Hepatocyte (in vitro differentiated cells): Measurements from ENCODE around the gene PRR9. TPM values are rescaled to one million over a fixed set of nuclear protein-coding genes. Genes with fewer than 3 reads are reported as not detected.

ENCODE experiments used
- DNase-seq: peaks from one replicate; pipeline ENCODE4 v3.0.0-alpha.2; 2016; ENCODE audit warnings: low spot score
- H2AFZ ChIP-seq: fragments of 200-600 bp; sonication (generic); 2 replicates; pipeline ENCODE4 v1.6.0; 2016; ENCODE audit warnings: antibody characterized with exemption, mild to moderate bottlenecking
- H3K27ac ChIP-seq: fragments of 200-600 bp; sonication (generic); 2 replicates; pipeline ENCODE4 v1.5.1; 2016; ENCODE audit warnings: mild to moderate bottlenecking
- H3K27me3 ChIP-seq: fragments of 200-600 bp; sonication (generic); 2 replicates; pipeline ENCODE4 v1.6.1; 2016
- H3K36me3 ChIP-seq: fragments of 200-600 bp; sonication (generic); replicated peaks from 2 replicates; pipeline ENCODE4 v1.5.1; 2016; ENCODE audit warnings: low read depth; ENCODE audit not compliant: insufficient read depth
- H3K4me1 ChIP-seq: fragments of 200-600 bp; sonication (generic); 2 replicates; pipeline ENCODE4 v1.5.1; 2016; ENCODE audit warnings: mild to moderate bottlenecking, moderate library complexity; ENCODE audit not compliant: insufficient read depth
- H3K4me2 ChIP-seq: fragments of 200-600 bp; sonication (generic); 2 replicates; pipeline ENCODE4 v1.6.0; 2016
- H3K4me3 ChIP-seq: fragments of 200-600 bp; sonication (generic); 2 replicates; pipeline ENCODE4 v1.5.1; 2016; ENCODE audit warnings: mild to moderate bottlenecking
- H3K79me2 ChIP-seq: fragments of 200-600 bp; sonication (generic); 2 replicates; pipeline ENCODE4 v1.6.0; 2017; ENCODE audit warnings: mild to moderate bottlenecking
- H3K9me2 ChIP-seq: fragments of 200-600 bp; sonication (generic); replicated peaks from 2 replicates; pipeline ENCODE4 v1.6.0; 2017; ENCODE audit warnings: mild to moderate bottlenecking; ENCODE audit not compliant: insufficient read depth
- H3K9me3 ChIP-seq: fragments of 200-600 bp; sonication (generic); 2 replicates; pipeline ENCODE4 v1.5.1; 2016; ENCODE audit warnings: low read depth, mild to moderate bottlenecking
- H4K20me1 ChIP-seq: fragments of 200-600 bp; sonication (generic); 2 replicates; pipeline ENCODE4 v1.6.0; 2016; ENCODE audit warnings: mild to moderate bottlenecking; ENCODE audit not compliant: insufficient read depth, poor library complexity, severe bottlenecking
- EZH2 ChIP-seq: fragments of 200-600 bp; sonication (generic); IDR thresholded peaks from 2 replicates; pipeline ENCODE4 v1.6.1; 2016; ENCODE audit warnings: antibody characterized with exemption, mild to moderate bottlenecking, borderline replicate concordance
- EZH2phosphoT487 ChIP-seq: fragments of 200-600 bp; sonication (generic); IDR thresholded peaks from one replicate; pipeline ENCODE4 v1.6.1; 2018; ENCODE audit warnings: antibody characterized with exemption, mild to moderate bottlenecking, low read depth, moderate library complexity; ENCODE audit not compliant: unreplicated experiment, severe bottlenecking
- WGBS: methylation state at CpG from one replicate; pipeline ENCODE4 v1.1.6; 2016; ENCODE audit warnings: low lambda C conversion rate; ENCODE audit errors: missing lambda C conversion rate; 5-methylcytosine and 5-hydroxymethylcytosine counted together
- polyA plus RNA-seq: library from polyadenylated mRNA; unstranded; fragments of >200 nt; fragmentation: Nextera tagmentation; extraction: Ambion mirVana; gene quantifications from 2 replicates; pipeline ENCODE4 v1.2.1, GENCODE V29; 2016
- total RNA-seq: library from RNA; depleted of rRNA; stranded (reverse); fragments of >200 nt; gene quantifications from 2 replicates; pipeline ENCODE4 v1.2.3, GENCODE V29; 2014
- TF ChIP-seq, protein P1 (sequence below): fragments of 200-600 bp; sonication (generic); IDR thresholded peaks from 2 replicates; pipeline ENCODE4 v1.5.1; 2016; ENCODE audit warnings: antibody characterized with exemption, mild to moderate bottlenecking; ENCODE audit not compliant: poor library complexity

Gene PRR9
- total and polyA plus RNA-seq, 2 experiments from 2014 or later = not detected

DNA sequence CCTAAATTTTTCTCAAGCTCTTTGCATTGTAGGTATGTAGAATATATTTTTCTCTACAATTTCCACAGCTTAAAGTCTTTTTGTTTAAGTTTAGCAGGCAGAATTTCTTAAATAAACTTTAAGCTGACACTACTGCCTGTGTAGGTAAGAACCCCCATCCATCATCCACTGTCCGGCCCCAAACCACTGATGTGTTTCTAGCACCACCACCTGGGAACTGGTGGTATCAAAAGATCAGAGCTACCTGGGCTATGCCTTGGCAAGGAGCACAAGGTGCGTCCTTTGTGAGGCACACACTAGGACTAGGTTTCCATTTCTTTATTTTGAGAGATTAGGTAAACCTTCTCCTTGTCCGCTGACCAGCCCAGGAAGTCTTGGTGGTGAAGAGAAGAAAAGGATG lies 24.7 kb upstream of the PRR9 start:
- no peak for TF ChIP-seq EZH2phosphoT487
- TF ChIP-seq, protein P1, sequence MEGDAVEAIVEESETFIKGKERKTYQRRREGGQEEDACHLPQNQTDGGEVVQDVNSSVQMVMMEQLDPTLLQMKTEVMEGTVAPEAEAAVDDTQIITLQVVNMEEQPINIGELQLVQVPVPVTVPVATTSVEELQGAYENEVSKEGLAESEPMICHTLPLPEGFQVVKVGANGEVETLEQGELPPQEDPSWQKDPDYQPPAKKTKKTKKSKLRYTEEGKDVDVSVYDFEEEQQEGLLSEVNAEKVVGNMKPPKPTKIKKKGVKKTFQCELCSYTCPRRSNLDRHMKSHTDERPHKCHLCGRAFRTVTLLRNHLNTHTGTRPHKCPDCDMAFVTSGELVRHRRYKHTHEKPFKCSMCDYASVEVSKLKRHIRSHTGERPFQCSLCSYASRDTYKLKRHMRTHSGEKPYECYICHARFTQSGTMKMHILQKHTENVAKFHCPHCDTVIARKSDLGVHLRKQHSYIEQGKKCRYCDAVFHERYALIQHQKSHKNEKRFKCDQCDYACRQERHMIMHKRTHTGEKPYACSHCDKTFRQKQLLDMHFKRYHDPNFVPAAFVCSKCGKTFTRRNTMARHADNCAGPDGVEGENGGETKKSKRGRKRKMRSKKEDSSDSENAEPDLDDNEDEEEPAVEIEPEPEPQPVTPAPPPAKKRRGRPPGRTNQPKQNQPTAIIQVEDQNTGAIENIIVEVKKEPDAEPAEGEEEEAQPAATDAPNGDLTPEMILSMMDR = peak; percentile 17
- H3K4me1 ChIP-seq = no peaks in the 10 kb centered on the region
- DNase-seq = no peak
- no peak overlapping the region for H3K4me3 ChIP-seq
- H3K9me3 ChIP-seq = no peaks in the 10 kb centered on the region
- H3K27me3 ChIP-seq = no peaks in the 10 kb centered on the region
- H2AFZ ChIP-seq = no peak overlapping the region
- H4K20me1 ChIP-seq = no peaks in the 10 kb centered on the region
- no peak overlapping the region for H3K4me2 ChIP-seq
- no peaks in the 10 kb centered on the region for H3K36me3 ChIP-seq
- no peaks in the 10 kb centered on the region for H3K9me2 ChIP-seq
- H3K27ac ChIP-seq = no peak overlapping the region
- WGBS = 34% methylated on average over 3 of the region's 3 CpGs
- no peaks in the 10 kb centered on the region for H3K79me2 ChIP-seq

DNA sequence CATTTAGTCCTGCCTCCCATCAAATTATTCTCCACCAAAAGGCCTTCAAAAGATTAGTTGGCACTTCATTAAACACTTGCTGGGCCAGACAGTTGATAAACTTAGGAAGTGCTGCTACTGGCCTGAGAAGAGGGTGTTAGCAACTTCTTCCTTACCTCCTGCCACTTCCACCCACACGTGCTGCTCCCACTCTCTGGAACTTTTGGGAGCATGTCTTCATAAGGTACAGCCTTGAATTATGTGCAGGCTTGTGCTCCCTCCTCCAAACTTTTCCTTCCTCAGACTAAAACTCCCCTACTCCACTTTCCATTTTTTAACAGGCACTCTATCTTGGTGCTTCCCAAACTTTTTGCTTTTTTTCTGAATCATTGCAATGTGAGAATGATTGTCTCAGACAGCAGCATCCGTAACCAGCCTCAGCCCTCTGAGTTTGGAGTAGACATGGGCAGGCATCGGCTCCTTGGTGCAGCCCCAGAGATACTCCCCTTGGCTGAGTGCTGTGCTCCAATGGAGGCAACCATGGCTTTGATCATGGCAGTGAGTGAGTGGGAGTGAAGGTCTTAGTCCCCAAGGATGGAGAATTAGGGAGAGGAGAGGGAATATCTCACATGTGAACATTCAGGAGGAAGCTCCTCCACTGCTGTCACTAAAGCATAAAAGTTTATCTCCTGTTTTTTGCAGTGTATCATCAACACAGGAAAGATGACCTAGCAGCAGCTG lies 22.9 kb upstream of the PRR9 start:
- TF ChIP-seq EZH2 (no peak), EZH2phosphoT487 (no peak)
- TF ChIP-seq, protein P1 = no peak
- Histone ChIP-seq H3K27ac (no peak overlapping the region), H2AFZ (no peak overlapping the region), H3K36me3 (no peaks in the 10 kb centered on the region), H4K20me1 (no peaks in the 10 kb centered on the region), H3K9me2 (no peaks in the 10 kb centered on the region), H3K9me3 (no peaks in the 10 kb centered on the region), H3K4me2 (no peak overlapping the region), H3K4me1 (no peaks in the 10 kb centered on the region), H3K79me2 (no peaks in the 10 kb centered on the region), H3K4me3 (no peak overlapping the region), H3K27me3 (no peaks in the 10 kb centered on the region)
- DNase-seq = no peak
- 45% methylated on average over 3 of the region's 3 CpGs for WGBS

DNA sequence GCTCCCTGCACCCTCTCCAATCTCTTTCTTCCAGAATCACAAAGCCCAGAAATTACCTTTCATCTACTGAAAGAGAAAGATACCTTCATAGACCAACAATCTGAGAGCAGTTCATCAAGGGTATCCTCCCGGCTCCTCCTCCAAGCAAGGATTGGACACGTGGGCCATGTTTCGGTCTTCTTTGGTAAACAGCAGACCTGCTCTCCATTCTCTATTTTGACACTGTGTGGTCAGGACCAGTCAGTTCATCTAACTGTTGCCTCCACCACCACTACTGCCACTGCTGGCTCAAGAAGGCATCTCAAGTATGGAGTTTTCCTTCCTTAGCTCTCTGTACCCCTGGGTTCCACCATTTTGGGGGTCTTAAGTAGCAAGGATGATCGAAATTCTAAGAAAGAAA lies 22.2 kb upstream of the PRR9 start:
- Histone ChIP-seq H3K36me3 (no peaks in the 10 kb centered on the region), H3K9me3 (no peaks in the 10 kb centered on the region), H3K79me2 (no peaks in the 10 kb centered on the region), H3K4me3 (no peak overlapping the region), H3K27ac (no peak overlapping the region), H3K4me1 (no peaks in the 10 kb centered on the region), H3K9me2 (no peaks in the 10 kb centered on the region), H2AFZ (no peak overlapping the region), H3K27me3 (no peaks in the 10 kb centered on the region), H4K20me1 (no peaks in the 10 kb centered on the region), H3K4me2 (no peak overlapping the region)
- TF ChIP-seq EZH2phosphoT487 (no peak), EZH2 (no peak)
- TF ChIP-seq, protein P1 = no peak
- 64% methylated on average over 4 of the region's 4 CpGs for WGBS
- no peak for DNase-seq
